Smooth muscle cell (in vitro differentiated cells): Measurements from ENCODE around the gene INPP5A. TPM values are rescaled to one million over a fixed set of nuclear protein-coding genes. Genes with fewer than 3 reads are reported as not detected.

ENCODE experiments used
- DNase-seq: peaks from one replicate; lab custom pipeline; 2025; ENCODE audit not compliant: unreplicated experiment; lab: John Stamatoyannopoulos, UW
- H2AFZ ChIP-seq: fragments of 200-600 bp; sonication (generic); 2 replicates; pipeline ENCODE4 v1.6.0; 2016; ENCODE audit warnings: antibody characterized with exemption, low read depth, mild to moderate bottlenecking
- H3F3A ChIP-seq: fragments of 200-600 bp; sonication (generic); 2 replicates; pipeline ENCODE4 v1.6.0; 2017; ENCODE audit warnings: antibody characterized with exemption, low read depth
- H3K27ac ChIP-seq: fragments of 200-600 bp; sonication (generic); 2 replicates; pipeline ENCODE4 v1.5.1; 2016; ENCODE audit warnings: low read depth, mild to moderate bottlenecking
- H3K27me3 ChIP-seq: fragments of 200-600 bp; sonication (generic); 2 replicates; pipeline ENCODE4 v1.6.1; 2016; ENCODE audit warnings: low read depth, mild to moderate bottlenecking
- H3K36me3 ChIP-seq: fragments of 200-600 bp; sonication (generic); 2 replicates; pipeline ENCODE4 v1.5.1; 2016; ENCODE audit warnings: low read depth
- H3K4me1 ChIP-seq: fragments of 200-600 bp; sonication (generic); 2 replicates; pipeline ENCODE4 v1.5.1; 2016; ENCODE audit warnings: low read depth
- H3K4me2 ChIP-seq: fragments of 200-600 bp; sonication (generic); 2 replicates; pipeline ENCODE4 v1.6.0; 2016; ENCODE audit warnings: mild to moderate bottlenecking
- H3K4me3 ChIP-seq: fragments of 200-600 bp; sonication (generic); 2 replicates; pipeline ENCODE4 v1.5.1; 2016; ENCODE audit warnings: mild to moderate bottlenecking
- H3K79me2 ChIP-seq: fragments of 200-600 bp; sonication (generic); 2 replicates; pipeline ENCODE4 v1.6.0; 2016; ENCODE audit warnings: low read depth, mild to moderate bottlenecking
- H3K9ac ChIP-seq: fragments of 200-600 bp; sonication (generic); 2 replicates; pipeline ENCODE4 v1.6.0; 2016; ENCODE audit warnings: low read depth
- H3K9me3 ChIP-seq: fragments of 200-600 bp; sonication (generic); replicated peaks from 2 replicates; pipeline ENCODE4 v1.5.1; 2016; ENCODE audit warnings: low read depth
- H4K20me1 ChIP-seq: fragments of 200-600 bp; sonication (generic); 2 replicates; pipeline ENCODE4 v1.6.0; 2016; ENCODE audit warnings: low read depth
- CTCF ChIP-seq: fragments of 200-600 bp; sonication (generic); IDR thresholded peaks from 2 replicates; pipeline ENCODE4 v1.5.1; 2017; ENCODE audit warnings: borderline replicate concordance, mild to moderate bottlenecking, antibody characterized with exemption; ENCODE audit not compliant: insufficient read depth, poor library complexity, severe bottlenecking
- WGBS: methylation state at CpG from one replicate; pipeline ENCODE4 v1.1.7; 2016; ENCODE audit warnings: low lambda C conversion rate; 5-methylcytosine and 5-hydroxymethylcytosine counted together
- polyA plus RNA-seq: library from polyadenylated mRNA; unstranded; fragments of >200 nt; fragmentation: Nextera tagmentation; extraction: Ambion mirVana; gene quantifications from 2 replicates; pipeline ENCODE4 v1.2.1, GENCODE V29; 2016
- total RNA-seq: library from RNA; depleted of rRNA; stranded (reverse); fragments of >200 nt; gene quantifications from 2 replicates; pipeline ENCODE4 v1.2.3, GENCODE V29; 2014

Gene INPP5A
- total and polyA plus RNA-seq, 2 experiments from 2014 or later = 48.0 to 55.9 TPM

GRCh38 chr10:132576671-132577349, 39.2 kb downstream of the INPP5A start:
- Histone ChIP-seq H2AFZ (no peak overlapping the region), H4K20me1 (peaks cover 100% of the 10 kb centered on the region), H3K9me3 (no peaks in the 10 kb centered on the region), H3K27ac (no peak overlapping the region), H3K4me3 (no peak overlapping the region), H3K9ac (no peak overlapping the region), H3K27me3 (no peaks in the 10 kb centered on the region), H3K79me2 (peaks cover 56% of the 10 kb centered on the region), H3F3A (peaks cover 11% of the 10 kb centered on the region), H3K4me2 (no peak overlapping the region), H3K4me1 (peaks cover 23% of the 10 kb centered on the region), H3K36me3 (no peaks in the 10 kb centered on the region)
- 95% methylated on average over 18 of the region's 19 CpGs for WGBS
- TF ChIP-seq CTCF = no peak
- DNase-seq = no peak

- peaks cover 57% of the 10 kb centered on the region for H3K79me2 ChIP-seq
- H3F3A ChIP-seq = peaks cover 6% of the 10 kb centered on the region
- H3K4me2 ChIP-seq = no peak overlapping the region
- no peak for TF ChIP-seq CTCF
- H4K20me1 ChIP-seq = peaks cover 100% of the 10 kb centered on the region
- H3K9ac ChIP-seq = no peak overlapping the region
- peaks cover 16% of the 10 kb centered on the region for H3K4me1 ChIP-seq
- WGBS = 92% methylated on average over 16 of the region's 16 CpGs
- H2AFZ ChIP-seq = no peak overlapping the region
- no peak overlapping the region for H3K27ac ChIP-seq
- H3K27me3 ChIP-seq = no peaks in the 10 kb centered on the region
- no peak overlapping the region for H3K4me3 ChIP-seq
- no peaks in the 10 kb centered on the region for H3K36me3 ChIP-seq
- H3K9me3 ChIP-seq = no peaks in the 10 kb centered on the region
- no peak for DNase-seq
Measured at GRCh38 chr10:132577350-132578003, 39.9 kb downstream of the INPP5A start.

DNA sequence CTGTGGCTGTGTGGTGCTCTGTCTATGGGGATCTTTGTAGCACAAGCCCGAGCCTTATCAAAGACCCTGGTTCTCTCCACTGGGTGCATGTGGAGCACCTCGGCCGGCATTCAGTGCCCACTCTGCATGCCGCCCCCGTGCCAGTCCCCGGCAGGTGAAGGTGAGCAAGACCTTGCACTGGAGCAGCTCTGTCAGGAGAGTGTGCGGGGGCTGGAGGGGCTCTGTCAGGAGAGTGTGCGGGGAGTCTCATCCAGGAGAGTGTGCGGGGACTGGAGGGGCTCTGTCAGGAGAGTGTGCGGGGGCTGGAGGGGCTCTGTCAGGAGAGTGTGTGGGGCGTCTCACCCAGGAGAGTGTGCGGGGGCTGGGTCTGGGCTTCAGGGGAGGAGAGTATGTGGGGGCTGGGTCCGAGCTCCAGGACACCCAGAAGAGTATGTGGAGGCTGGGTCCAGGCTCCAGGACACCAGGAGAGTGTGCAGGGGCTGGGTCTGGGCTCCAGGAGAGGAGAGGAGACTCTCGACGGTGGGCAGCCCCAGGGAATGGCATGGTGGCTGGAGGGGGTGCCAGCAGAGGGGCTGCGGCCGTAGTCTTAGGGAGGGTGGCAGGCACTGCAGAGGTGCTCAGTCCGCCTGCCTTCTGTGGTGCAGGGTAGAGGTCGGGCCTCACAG, 40.8 kb downstream of the INPP5A start:
- H3K4me2 ChIP-seq = no peak overlapping the region
- H3K9ac ChIP-seq = no peak overlapping the region
- peaks cover 100% of the 10 kb centered on the region for H4K20me1 ChIP-seq
- no peak for DNase-seq
- H3K4me1 ChIP-seq = peaks cover 12% of the 10 kb centered on the region
- 96% methylated on average over 19 of the region's 19 CpGs for WGBS
- H3K27ac ChIP-seq = no peak overlapping the region
- H3K79me2 ChIP-seq = peaks cover 65% of the 10 kb centered on the region
- H3F3A ChIP-seq = no peaks in the 10 kb centered on the region
- no peaks in the 10 kb centered on the region for H3K27me3 ChIP-seq
- H2AFZ ChIP-seq = no peak overlapping the region
- TF ChIP-seq CTCF = no peak
- H3K36me3 ChIP-seq = no peaks in the 10 kb centered on the region
- H3K9me3 ChIP-seq = no peaks in the 10 kb centered on the region
- H3K4me3 ChIP-seq = no peak overlapping the region
